HG03064 (cell line): ENCODE data around the gene MAP3K19.
"Not testable (repeated sequence)": the region's sequence is repeated elsewhere in the genome, so short reads cannot be mapped to it uniquely, and the experiment has no call there.

Experiments
- ATAC-seq: cut with Tn5 transposase; IDR thresholded peaks from one replicate; pipeline ENCODE4 v1.9.1; 2021; ENCODE audit warnings: low read depth; ENCODE audit not compliant: unreplicated experiment

MAP3K19 gene

GRCh38 chr2:134988994-134989605, 58.1 kb downstream of the MAP3K19 start:
- ATAC-seq, result no peak

- ATAC-seq, result no peak
These were observed 62.2 kb downstream of the MAP3K19 start for GRCh38 chr2:134985061-134985460.

GRCh38 chr2:134982603-134983002, 64.6 kb downstream of the MAP3K19 start:
- ATAC-seq, result no peak

GRCh38 chr2:134980639-134981038, 66.6 kb downstream of the MAP3K19 start:
- no peak for ATAC-seq

DNA sequence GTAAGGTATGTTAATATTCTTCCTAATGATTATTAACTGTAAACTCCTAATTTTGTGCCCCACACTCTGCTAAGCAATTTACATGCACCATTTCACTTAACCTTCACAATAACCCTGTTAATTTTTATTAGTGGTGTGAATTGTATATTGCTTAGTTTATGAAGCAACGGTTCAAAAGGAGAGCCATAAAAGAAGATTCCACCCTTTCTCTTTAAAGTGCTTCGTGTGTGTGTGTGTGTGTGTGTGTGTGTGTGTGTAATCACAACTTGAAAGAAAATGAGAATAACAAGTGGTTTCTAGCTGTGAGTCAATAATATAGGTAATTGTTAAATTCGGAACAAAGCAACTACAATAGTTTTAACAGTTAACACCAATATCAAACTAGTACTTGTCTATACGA, 68.0 kb downstream of the MAP3K19 start:
- no peak for ATAC-seq

- ATAC-seq, result not testable (repeated sequence)
These were observed 70.1 kb downstream of the MAP3K19 start for GRCh38 chr2:134977104-134977503.

GRCh38 chr2:134976074-134976702, 71.1 kb downstream of the MAP3K19 start:
- no peak for ATAC-seq

DNA sequence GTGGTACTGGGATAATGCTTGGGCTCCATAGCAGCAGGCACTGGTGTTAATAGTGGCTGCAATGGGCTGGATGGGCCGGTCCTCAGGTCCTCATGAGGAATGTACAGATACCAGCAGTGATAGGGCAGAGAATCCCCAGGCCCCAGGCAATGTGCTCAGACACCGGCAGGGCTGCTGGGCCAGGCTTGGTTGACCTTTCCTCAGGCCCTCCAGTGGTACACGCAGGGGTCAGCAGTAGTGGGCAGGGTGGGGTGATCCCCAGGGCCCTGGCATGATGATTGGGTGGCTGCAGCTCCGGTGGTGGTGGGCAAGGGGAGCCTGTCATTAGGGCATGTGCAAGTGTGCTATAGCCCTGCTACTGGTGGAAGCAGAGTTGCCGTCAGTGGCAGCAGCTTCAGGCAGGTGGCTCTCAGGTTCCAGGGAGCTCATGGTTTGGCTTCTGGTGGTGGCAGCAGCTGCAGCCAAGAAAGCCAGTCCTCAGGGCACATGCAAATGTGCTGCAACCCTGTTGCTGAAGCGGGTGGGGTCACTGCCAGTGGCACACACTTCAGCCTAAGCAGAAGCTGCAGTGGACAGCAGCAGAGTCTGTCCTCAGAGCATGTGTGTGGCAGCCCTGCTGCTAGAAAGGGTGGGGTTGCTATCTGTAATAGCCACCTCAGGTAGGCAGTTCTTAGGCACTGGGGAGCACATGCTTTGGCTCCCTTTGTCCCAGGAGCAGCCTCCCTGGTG, 71.8 kb downstream of the MAP3K19 start:
- ATAC-seq, result no peak

GRCh38 chr2:134973241-134974138, 73.8 kb downstream of the MAP3K19 start:
- no peak for ATAC-seq

DNA sequence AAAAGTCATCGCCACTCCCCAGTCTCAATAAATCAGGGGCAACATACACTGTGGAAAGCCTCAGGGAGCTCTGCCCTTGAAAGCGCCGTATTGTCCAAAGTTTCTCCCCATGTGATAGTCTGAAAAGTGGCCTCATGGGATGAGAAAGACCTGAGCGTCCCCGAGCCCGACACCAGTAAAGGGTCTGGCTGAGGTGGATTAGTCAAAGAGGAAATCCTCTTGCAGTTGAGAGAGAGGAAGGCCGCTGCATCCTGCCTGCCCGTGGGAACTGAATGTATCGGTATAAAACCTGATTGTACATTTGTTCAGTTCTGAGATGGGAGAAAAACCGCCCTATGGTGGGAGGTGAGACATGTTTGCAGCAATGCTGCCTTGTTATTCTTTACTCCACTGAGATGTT, 80.1 kb downstream of the MAP3K19 start:
- not testable (repeated sequence) for ATAC-seq

GRCh38 chr2:134957477-134957876, 89.8 kb downstream of the MAP3K19 start:
- no peak for ATAC-seq

DNA sequence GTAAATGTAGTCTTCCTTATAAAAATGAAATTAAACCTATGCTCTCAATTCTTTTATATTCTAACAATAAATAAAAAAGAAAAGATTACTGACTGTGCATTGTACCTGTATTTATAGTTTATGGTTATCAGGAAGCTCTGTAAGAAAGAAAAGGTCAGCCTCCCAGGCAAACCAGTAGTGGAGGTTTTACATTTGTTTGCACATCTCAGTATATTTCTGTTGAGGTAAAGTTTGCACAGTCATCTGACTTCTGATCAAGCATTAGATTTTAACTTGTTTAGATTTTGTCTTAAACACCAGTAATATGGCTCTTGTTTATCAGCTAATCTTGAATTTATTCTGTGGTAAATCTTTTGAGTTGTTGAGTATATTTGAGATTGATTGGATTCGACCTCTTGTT, 91.5 kb downstream of the MAP3K19 start:
- no peak for ATAC-seq

DNA sequence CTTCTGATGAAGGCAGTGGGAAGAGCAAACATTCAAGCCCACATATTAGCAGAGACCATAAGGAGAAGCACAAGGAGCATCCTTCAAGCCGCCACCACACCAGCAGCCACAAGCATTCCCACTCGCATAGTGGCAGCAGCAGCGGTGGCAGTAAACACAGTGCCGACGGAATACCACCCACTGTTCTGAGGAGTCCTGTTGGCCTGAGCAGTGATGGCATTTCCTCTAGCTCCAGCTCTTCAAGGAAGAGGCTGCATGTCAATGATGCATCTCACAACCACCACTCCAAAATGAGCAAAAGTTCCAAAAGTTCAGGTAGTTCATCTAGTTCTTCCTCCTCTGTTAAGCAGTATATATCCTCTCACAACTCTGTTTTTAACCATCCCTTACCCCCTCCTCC, 93.2 kb downstream of the MAP3K19 start:
- ATAC-seq, result no peak

DNA sequence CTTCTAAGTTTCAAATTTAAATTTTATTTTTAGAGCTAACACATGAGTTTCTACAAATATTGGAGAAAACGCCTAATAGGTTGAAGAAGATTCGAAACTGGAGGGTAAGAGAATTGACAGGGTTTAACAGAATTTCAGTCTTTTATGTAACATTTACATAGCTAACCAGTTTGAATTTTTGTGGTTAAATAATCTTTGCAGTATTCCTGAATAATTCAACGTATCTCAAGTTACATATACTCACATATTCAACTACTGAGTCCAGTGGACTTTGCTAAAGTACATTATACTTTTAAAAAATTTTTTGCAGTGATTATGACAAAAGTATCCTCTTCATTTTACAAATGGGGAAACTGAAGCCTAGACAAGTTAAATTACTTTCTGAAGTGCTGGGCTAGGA, 94.6 kb downstream of the MAP3K19 start:
- ATAC-seq, result no peak

DNA sequence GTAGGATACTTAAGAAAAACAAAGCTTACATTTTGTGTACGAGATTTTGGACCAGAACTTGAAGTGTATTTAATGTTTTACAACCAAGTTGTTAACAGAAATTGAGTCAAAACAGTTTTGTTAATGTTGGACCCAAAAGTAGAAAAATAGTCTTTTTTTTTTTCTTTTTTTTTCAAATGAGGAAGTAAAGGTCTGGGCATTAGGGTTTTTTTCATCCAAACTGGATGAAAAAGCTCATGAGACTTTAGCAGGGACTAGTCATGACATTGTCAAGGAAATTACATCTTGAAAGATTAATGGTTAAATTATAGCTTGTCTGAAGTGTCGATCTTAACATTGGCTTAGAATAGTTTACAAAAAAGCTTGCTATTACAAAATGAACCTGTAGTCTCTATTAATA, 96.4 kb downstream of the MAP3K19 start:
- no peak for ATAC-seq

- ATAC-seq, result no peak
These were observed 97.1 kb downstream of the MAP3K19 start for GRCh38 chr2:134949981-134950708.

DNA sequence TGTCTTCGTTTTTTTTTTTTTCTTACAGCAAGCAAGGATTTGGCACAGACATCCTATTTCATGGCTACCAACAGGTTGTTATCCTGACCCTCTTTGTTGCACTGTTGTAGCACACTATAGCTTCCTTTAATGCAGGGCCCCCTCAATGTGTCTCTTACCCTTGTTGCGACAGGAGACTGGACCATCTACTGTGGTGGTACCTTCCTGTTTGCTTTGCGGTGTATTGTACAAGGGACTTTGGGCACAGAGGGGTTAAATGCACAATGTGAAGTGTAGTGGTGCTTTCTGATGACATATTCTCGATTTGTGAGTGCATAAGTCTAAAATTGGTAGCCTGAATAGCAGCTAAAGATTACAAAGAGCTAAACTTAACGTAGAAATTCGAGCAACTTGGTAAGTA, 101.2 kb downstream of the MAP3K19 start:
- ATAC-seq, result no peak

GRCh38 chr2:134944975-134945374, 102.3 kb downstream of the MAP3K19 start:
- no peak for ATAC-seq

DNA sequence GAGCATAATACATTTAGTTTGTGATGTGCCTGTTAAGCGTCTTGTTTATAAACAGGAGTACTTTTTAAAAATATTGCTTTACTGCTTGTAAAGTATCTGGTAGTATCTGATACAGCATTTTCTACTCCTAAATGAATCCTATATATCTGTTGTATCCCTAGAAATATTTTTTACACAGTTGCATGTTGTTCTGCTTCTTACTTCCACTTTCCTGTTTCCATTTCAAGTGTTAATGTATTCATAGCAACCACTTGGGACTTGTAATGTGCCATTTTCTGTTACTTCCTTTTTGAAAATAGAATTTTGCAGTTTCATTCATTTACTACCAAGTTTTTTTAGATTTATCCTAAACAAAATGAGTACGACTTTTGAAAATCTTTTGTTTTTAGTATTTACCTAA, 103.7 kb downstream of the MAP3K19 start:
- ATAC-seq, result peak; percentile 59

GRCh38 chr2:134936691-134937090, 110.6 kb downstream of the MAP3K19 start:
- no peak for ATAC-seq
